OCI-LY1 (cell line): Measurements from ENCODE around the gene RPGRIP1L.

Experiments used
- EZH2 ChIP-seq: fragments of 200-600 bp; sonication (generic), shearing (Covaris generic); IDR thresholded peaks from 2 replicates; pipeline ENCODE4 v1.8.0; 2017; ENCODE audit warnings: borderline replicate concordance, mixed run types, mild to moderate bottlenecking, antibody characterized with exemption, low read length, moderate library complexity, mixed read lengths
- TF ChIP-seq, protein P1 (sequence below): fragments of 200-600 bp; sonication (generic), shearing (Covaris generic); IDR thresholded peaks from 2 replicates; pipeline ENCODE4 v1.5.1; 2017; ENCODE audit warnings: mild to moderate bottlenecking, antibody characterized with exemption, low read length, moderate library complexity, mixed read lengths

DNA sequence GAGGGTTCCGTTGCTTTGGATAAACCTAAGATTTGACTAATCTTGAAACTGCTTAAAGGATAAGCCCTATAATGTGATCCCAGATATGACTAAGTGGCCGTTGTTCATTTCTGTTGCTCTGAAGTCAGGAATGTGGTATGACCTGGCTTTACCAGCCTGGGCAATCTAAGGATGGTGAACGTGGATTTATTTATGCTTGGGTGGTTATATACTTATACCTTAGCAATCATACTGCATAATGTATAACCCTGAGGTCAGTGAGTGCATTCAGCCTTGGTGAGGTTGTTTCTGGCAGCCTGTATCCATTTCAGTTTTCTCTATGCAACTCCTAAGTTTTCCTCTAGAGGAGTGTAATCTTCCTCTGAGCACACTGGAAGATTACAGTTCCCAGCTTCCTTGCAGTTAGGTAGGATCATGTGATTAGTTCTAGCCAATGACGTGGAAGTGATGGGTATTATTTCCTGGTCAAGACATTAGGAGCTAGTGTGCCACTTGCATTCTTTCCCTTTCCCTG is 42.2 kb upstream of the RPGRIP1L start:
- TF ChIP-seq, protein P1, sequence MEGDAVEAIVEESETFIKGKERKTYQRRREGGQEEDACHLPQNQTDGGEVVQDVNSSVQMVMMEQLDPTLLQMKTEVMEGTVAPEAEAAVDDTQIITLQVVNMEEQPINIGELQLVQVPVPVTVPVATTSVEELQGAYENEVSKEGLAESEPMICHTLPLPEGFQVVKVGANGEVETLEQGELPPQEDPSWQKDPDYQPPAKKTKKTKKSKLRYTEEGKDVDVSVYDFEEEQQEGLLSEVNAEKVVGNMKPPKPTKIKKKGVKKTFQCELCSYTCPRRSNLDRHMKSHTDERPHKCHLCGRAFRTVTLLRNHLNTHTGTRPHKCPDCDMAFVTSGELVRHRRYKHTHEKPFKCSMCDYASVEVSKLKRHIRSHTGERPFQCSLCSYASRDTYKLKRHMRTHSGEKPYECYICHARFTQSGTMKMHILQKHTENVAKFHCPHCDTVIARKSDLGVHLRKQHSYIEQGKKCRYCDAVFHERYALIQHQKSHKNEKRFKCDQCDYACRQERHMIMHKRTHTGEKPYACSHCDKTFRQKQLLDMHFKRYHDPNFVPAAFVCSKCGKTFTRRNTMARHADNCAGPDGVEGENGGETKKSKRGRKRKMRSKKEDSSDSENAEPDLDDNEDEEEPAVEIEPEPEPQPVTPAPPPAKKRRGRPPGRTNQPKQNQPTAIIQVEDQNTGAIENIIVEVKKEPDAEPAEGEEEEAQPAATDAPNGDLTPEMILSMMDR, result no peak
- no peak for TF ChIP-seq EZH2
